ENCODE results near the gene E2F6. TPM values are rescaled to one million over a fixed set of nuclear protein-coding genes. Genes with fewer than 3 reads are reported as not detected.

Gene E2F6
- total and polyA plus RNA-seq, 2 of the 13 experiments (the other 11 are each of a cell fraction or from before 2014, with no cell fraction given), result 27.3 to 36.0 TPM

GRCh38 chr2:11499081-11499743 lies 33.3 kb upstream of the E2F6 start (continued):
- TF ChIP-seq SRSF1 (optimal IDR thresholded peaks at IDR 0.05; ENCODE audit: low read depth, low read length) (no peak), RFXANK (CRISPR knock-in tag; IDR thresholded peaks at IDR 0.05) (no peak), KDM6A (CRISPR knock-in tag; IDR thresholded peaks at IDR 0.05; ENCODE audit: low read depth) (peak; percentile 99), PLRG1 (conservative IDR thresholded peaks at IDR 0.05) (no peak), MED13 (CRISPR knock-in tag; IDR thresholded peaks at IDR 0.05) (peak; percentile 100), ASH2L (IDR thresholded peaks at IDR 0.05; ENCODE audit: insufficient read length, low read depth, low read length) (peak; percentile 96), KLF6 (CRISPR knock-in tag; IDR thresholded peaks at IDR 0.05) (peak; percentile 79), RNF2 (conservative IDR thresholded peaks at IDR 0.05; ENCODE audit: low read depth) (no peak), HNF1A (IDR thresholded peaks at IDR 0.05; ENCODE audit: low read depth) (peak; percentile 88), HNF1A (CRISPR knock-in tag; IDR thresholded peaks at IDR 0.05; ENCODE audit: borderline replicate concordance) (peak; percentile 97), DPF2 (CRISPR knock-in tag; IDR thresholded peaks at IDR 0.05; ENCODE audit: borderline replicate concordance, low read depth) (peak; percentile 100), HNF4A (CRISPR knock-in tag; IDR thresholded peaks at IDR 0.05) (peak; percentile 100), ZSCAN5A (CRISPR knock-in tag; IDR thresholded peaks at IDR 0.05; ENCODE audit: borderline replicate concordance) (no peak; the same call in 1 of the 2 replicates), DNMT1 (CRISPR knock-in tag; IDR thresholded peaks at IDR 0.05) (no peak), SOX13 (IDR thresholded peaks at IDR 0.05) (peak; percentile 99), SOX13 (CRISPR knock-in tag; conservative IDR thresholded peaks at IDR 0.05 in 1 of 2, IDR thresholded peaks at IDR 0.05 in 1 of 2) (peak in 1 of 2 experiments; percentile 100; a peak in 2 of 4 replicates), POLR2AphosphoS5 (IDR thresholded peaks at IDR 0.05; ENCODE audit: low read depth, low read length) (peak; percentile 96), MBNL3 (CRISPR knock-in tag; conservative IDR thresholded peaks at IDR 0.05) (no peak), ZNF510 (CRISPR knock-in tag; IDR thresholded peaks at IDR 0.05; ENCODE audit: low read depth) (no peak), ZFY (CRISPR knock-in tag; IDR thresholded peaks at IDR 0.05) (peak; percentile 54), GABPB1 (CRISPR knock-in tag; IDR thresholded peaks at IDR 0.05) (peak; percentile 74)
- TF ChIP-seq, protein P1, sequence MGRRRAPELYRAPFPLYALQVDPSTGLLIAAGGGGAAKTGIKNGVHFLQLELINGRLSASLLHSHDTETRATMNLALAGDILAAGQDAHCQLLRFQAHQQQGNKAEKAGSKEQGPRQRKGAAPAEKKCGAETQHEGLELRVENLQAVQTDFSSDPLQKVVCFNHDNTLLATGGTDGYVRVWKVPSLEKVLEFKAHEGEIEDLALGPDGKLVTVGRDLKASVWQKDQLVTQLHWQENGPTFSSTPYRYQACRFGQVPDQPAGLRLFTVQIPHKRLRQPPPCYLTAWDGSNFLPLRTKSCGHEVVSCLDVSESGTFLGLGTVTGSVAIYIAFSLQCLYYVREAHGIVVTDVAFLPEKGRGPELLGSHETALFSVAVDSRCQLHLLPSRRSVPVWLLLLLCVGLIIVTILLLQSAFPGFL (CRISPR knock-in tag; IDR thresholded peaks at IDR 0.05), result no peak
- TF ChIP-seq, protein P2, sequence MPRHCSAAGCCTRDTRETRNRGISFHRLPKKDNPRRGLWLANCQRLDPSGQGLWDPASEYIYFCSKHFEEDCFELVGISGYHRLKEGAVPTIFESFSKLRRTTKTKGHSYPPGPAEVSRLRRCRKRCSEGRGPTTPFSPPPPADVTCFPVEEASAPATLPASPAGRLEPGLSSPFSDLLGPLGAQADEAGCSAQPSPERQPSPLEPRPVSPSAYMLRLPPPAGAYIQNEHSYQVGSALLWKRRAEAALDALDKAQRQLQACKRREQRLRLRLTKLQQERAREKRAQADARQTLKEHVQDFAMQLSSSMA (CRISPR knock-in tag; IDR thresholded peaks at IDR 0.05), result peak; percentile 88; the same call in 1 of the 2 replicates

Measured in HepG2 (cell line).